Hepatocyte (in vitro differentiated cells): Measurements from ENCODE around the gene KCNMA1.

Experiments
- CTCF ChIP-seq: fragments of 200-600 bp; sonication (generic); IDR thresholded peaks from 2 replicates; pipeline ENCODE4 v1.5.1; 2016; ENCODE audit warnings: antibody characterized with exemption, mild to moderate bottlenecking; ENCODE audit not compliant: poor library complexity
- EZH2 ChIP-seq: fragments of 200-600 bp; sonication (generic); IDR thresholded peaks from 2 replicates; pipeline ENCODE4 v1.6.1; 2016; ENCODE audit warnings: antibody characterized with exemption, mild to moderate bottlenecking, borderline replicate concordance
- EZH2phosphoT487 ChIP-seq: fragments of 200-600 bp; sonication (generic); IDR thresholded peaks from one replicate; pipeline ENCODE4 v1.6.1; 2018; ENCODE audit warnings: antibody characterized with exemption, mild to moderate bottlenecking, low read depth, moderate library complexity; ENCODE audit not compliant: unreplicated experiment, severe bottlenecking

- no peak for TF ChIP-seq EZH2
- TF ChIP-seq CTCF: peak; percentile 46
- TF ChIP-seq EZH2phosphoT487: no peak
Observed at GRCh38 chr10:77494327-77494726, 143.3 kb downstream of the KCNMA1 start.
